Activated naive CD4-positive, alpha-beta T cell treated with anti-CD3 and anti-CD28 coated beads, Interleukin-2, amount 10 ng/mL, durations not matched to agents 7 days and 5 days (primary cell): ENCODE measurements around the gene GTF2A2.
"Not testable (repeated sequence)": the region's sequence is repeated elsewhere in the genome, so short reads cannot be mapped to it uniquely, and the experiment has no call there.

Experiments
- CTCF ChIA-PET: fragments of 350-600 bp; sonication (Branson Sonifier 250); formaldehyde crosslinking; loops from one replicate; lab custom pipeline; 2021; ENCODE audit warnings: antibody characterized with exemption; lab: Charles Lee
- DNase-seq: peaks from one replicate; pipeline ENCODE4 v3.0.0-alpha.2; 2020
- H3K27ac Mint-ChIP-seq: one replicate; pipeline ENCODE4 v1.8.0; 2021; ENCODE audit warnings: mild to moderate bottlenecking, moderate library complexity, mixed read lengths
- H3K27me3 Mint-ChIP-seq: one replicate; pipeline ENCODE4 v1.8.0; 2021; ENCODE audit warnings: mild to moderate bottlenecking, mixed read lengths
- H3K36me3 Mint-ChIP-seq: one replicate; pipeline ENCODE4 v1.8.0; 2021; ENCODE audit warnings: mixed read lengths
- H3K4me1 Mint-ChIP-seq: one replicate; pipeline ENCODE4 v1.8.0; 2021; ENCODE audit warnings: mixed read lengths
- H3K4me3 Mint-ChIP-seq: one replicate; pipeline ENCODE4 v1.8.0; 2021; ENCODE audit warnings: mild to moderate bottlenecking, moderate library complexity, mixed read lengths
- H3K9me3 Mint-ChIP-seq: one replicate; pipeline ENCODE4 v1.8.0; 2021; ENCODE audit warnings: mixed read lengths

The GTF2A2 gene

GRCh38 chr15:59647085-59647484 lies 10.2 kb downstream of the GTF2A2 start:
- Mint-ChIP-seq H3K27me3 (no peaks in the 10 kb centered on the region), H3K36me3 (peaks cover 35% of the 10 kb centered on the region), H3K27ac (no peak overlapping the region), H3K9me3 (no peaks in the 10 kb centered on the region), H3K4me1 (no peaks in the 10 kb centered on the region), H3K4me3 (no peak overlapping the region)
- CTCF ChIA-PET = interaction anchor here (1.0 kb wide), 1 partner anchor 114 kb away, joined by 3 read pairs; no protein-coding TSS in a partner anchor
- DNase-seq = no peak

GRCh38 chr15:59646277-59646676 lies 11.0 kb downstream of the GTF2A2 start:
- Mint-ChIP-seq H3K27me3 (no peaks in the 10 kb centered on the region), H3K4me3 (no peak overlapping the region), H3K4me1 (no peaks in the 10 kb centered on the region), H3K36me3 (peaks cover 35% of the 10 kb centered on the region), H3K9me3 (no peaks in the 10 kb centered on the region), H3K27ac (no peak overlapping the region)
- no peak for DNase-seq
- CTCF ChIA-PET = no interaction called here

- H3K9me3 Mint-ChIP-seq, DNase-seq, H3K4me3 Mint-ChIP-seq, H3K27ac Mint-ChIP-seq, CTCF ChIA-PET, H3K27me3 Mint-ChIP-seq, H3K4me1 Mint-ChIP-seq: not testable (repeated sequence)
- peaks cover 36% of the 10 kb centered on the region for H3K36me3 Mint-ChIP-seq
These were observed 11.5 kb downstream of the GTF2A2 start for GRCh38 chr15:59645812-59646211.

GRCh38 chr15:59644756-59645155 lies 12.6 kb downstream of the GTF2A2 start:
- peaks cover 34% of the 10 kb centered on the region for H3K36me3 Mint-ChIP-seq
- peak overlapping the region; percentile 34 for H3K27ac Mint-ChIP-seq

GRCh38 chr15:59642351-59642750 lies 15.0 kb downstream of the GTF2A2 start:
- CTCF ChIA-PET = interaction anchor here (0.6 to 1.9 kb wide), 2 partner anchors 110 to 1378 kb away, joined by 3 to 4 read pairs; no protein-coding TSS in a partner anchor

More at GRCh38 chr15:59644756-59645155, 12.6 kb downstream of the GTF2A2 start:
- Mint-ChIP-seq H3K4me1 (no peaks in the 10 kb centered on the region), H3K27me3 (no peaks in the 10 kb centered on the region), H3K9me3 (no peaks in the 10 kb centered on the region), H3K4me3 (no peak overlapping the region)
- CTCF ChIA-PET = interaction anchor here (0.9 to 1.2 kb wide), 3 partner anchors 8 to 112 kb away, joined by 3 to 4 read pairs (median 3); no protein-coding TSS in a partner anchor
- DNase-seq = no peak

GRCh38 chr15:59637507-59637906 lies 19.8 kb downstream of the GTF2A2 start:
- H3K27me3 Mint-ChIP-seq, H3K4me1 Mint-ChIP-seq, H3K9me3 Mint-ChIP-seq, DNase-seq, H3K4me3 Mint-ChIP-seq, H3K27ac Mint-ChIP-seq: not testable (repeated sequence)
- CTCF ChIA-PET = interaction anchor here (3.1 kb wide), 1 partner anchor 105 kb away, joined by 17 read pairs; no protein-coding TSS in a partner anchor
- H3K36me3 Mint-ChIP-seq = peaks cover 28% of the 10 kb centered on the region

More at GRCh38 chr15:59642351-59642750, 15.0 kb downstream of the GTF2A2 start:
- Mint-ChIP-seq H3K27me3 (no peaks in the 10 kb centered on the region), H3K36me3 (peaks cover 40% of the 10 kb centered on the region), H3K4me1 (no peaks in the 10 kb centered on the region), H3K27ac (no peak overlapping the region), H3K4me3 (no peak overlapping the region), H3K9me3 (no peaks in the 10 kb centered on the region)
- DNase-seq = no peak

- H3K27ac Mint-ChIP-seq = no peak overlapping the region
- H3K36me3 Mint-ChIP-seq = peaks cover 20% of the 10 kb centered on the region
- H3K9me3 Mint-ChIP-seq = no peaks in the 10 kb centered on the region
- CTCF ChIA-PET = interaction anchor here (1.0 to 3.1 kb wide), 2 partner anchors 23 to 103 kb away, joined by 3 to 17 read pairs; no protein-coding TSS in a partner anchor
- H3K4me1 Mint-ChIP-seq = no peaks in the 10 kb centered on the region
- H3K4me3 Mint-ChIP-seq = no peak overlapping the region
- H3K27me3 Mint-ChIP-seq = peaks cover under 1% of the 10 kb centered on the region
- DNase-seq = no peak
These were observed 21.1 kb downstream of the GTF2A2 start for GRCh38 chr15:59636184-59636583.

GRCh38 chr15:59632714-59633113 lies 24.6 kb downstream of the GTF2A2 start:
- Mint-ChIP-seq H3K27me3 (peaks cover 15% of the 10 kb centered on the region), H3K36me3 (peaks cover 5% of the 10 kb centered on the region), H3K4me3 (no peak overlapping the region), H3K4me1 (no peaks in the 10 kb centered on the region), H3K9me3 (no peaks in the 10 kb centered on the region), H3K27ac (no peak overlapping the region)
- no peak for DNase-seq
- CTCF ChIA-PET = no interaction called here

GRCh38 chr15:59622289-59622688 lies 35.0 kb downstream of the GTF2A2 start:
- no peaks in the 10 kb centered on the region for H3K4me1 Mint-ChIP-seq
- H3K27ac Mint-ChIP-seq = no peak overlapping the region
- H3K36me3 Mint-ChIP-seq = no peaks in the 10 kb centered on the region
- CTCF ChIA-PET = interaction anchor here (3.7 kb wide), 1 partner anchor 89 kb away, joined by 17 read pairs; no protein-coding TSS in a partner anchor
- H3K9me3 Mint-ChIP-seq = no peaks in the 10 kb centered on the region
- H3K4me3 Mint-ChIP-seq = no peak overlapping the region
- peaks cover 34% of the 10 kb centered on the region for H3K27me3 Mint-ChIP-seq
- peak; percentile 68 for DNase-seq

GRCh38 chr15:59618406-59618805 lies 38.9 kb downstream of the GTF2A2 start:
- no peak for DNase-seq
- Mint-ChIP-seq H3K27me3 (peaks cover 36% of the 10 kb centered on the region), H3K27ac (no peak overlapping the region), H3K4me1 (peaks cover 8% of the 10 kb centered on the region), H3K4me3 (no peak overlapping the region), H3K9me3 (peaks cover 3% of the 10 kb centered on the region), H3K36me3 (peaks cover 3% of the 10 kb centered on the region)
- CTCF ChIA-PET = no interaction called here

GRCh38 chr15:59616379-59616778 lies 40.9 kb downstream of the GTF2A2 start:
- peaks cover 3% of the 10 kb centered on the region for H3K9me3 Mint-ChIP-seq
- CTCF ChIA-PET = interaction anchor here (1.5 to 2.0 kb wide), 2 partner anchors 83 to 87 kb away, joined by 4 to 9 read pairs; no protein-coding TSS in a partner anchor
- DNase-seq = no peak
- H3K27me3 Mint-ChIP-seq = peaks cover 42% of the 10 kb centered on the region
- H3K27ac Mint-ChIP-seq = no peak overlapping the region
- H3K4me1 Mint-ChIP-seq = peaks cover 8% of the 10 kb centered on the region
- no peak overlapping the region for H3K4me3 Mint-ChIP-seq
- peaks cover 3% of the 10 kb centered on the region for H3K36me3 Mint-ChIP-seq

GRCh38 chr15:59615661-59616060 lies 41.7 kb downstream of the GTF2A2 start:
- H3K9me3 Mint-ChIP-seq = peaks cover 3% of the 10 kb centered on the region
- peaks cover 8% of the 10 kb centered on the region for H3K4me1 Mint-ChIP-seq
- DNase-seq = no peak
- H3K27ac Mint-ChIP-seq = no peak overlapping the region
- H3K4me3 Mint-ChIP-seq = no peak overlapping the region
- CTCF ChIA-PET = interaction anchor here (1.0 to 2.0 kb wide), 2 partner anchors 83 to 86 kb away, joined by 4 to 9 read pairs; no protein-coding TSS in a partner anchor
- H3K36me3 Mint-ChIP-seq = peaks cover 3% of the 10 kb centered on the region
- H3K27me3 Mint-ChIP-seq = peaks cover 47% of the 10 kb centered on the region

- H3K4me1 Mint-ChIP-seq = peaks cover 8% of the 10 kb centered on the region
- no peak overlapping the region for H3K4me3 Mint-ChIP-seq
- peaks cover 46% of the 10 kb centered on the region for H3K27me3 Mint-ChIP-seq
- H3K36me3 Mint-ChIP-seq = peaks cover 3% of the 10 kb centered on the region
- no peak for DNase-seq
- CTCF ChIA-PET = interaction anchor here (1.2 to 1.4 kb wide), 2 partner anchors 21 kb away, joined by 3 read pairs; no protein-coding TSS in a partner anchor
- H3K27ac Mint-ChIP-seq = no peak overlapping the region
- peaks cover 3% of the 10 kb centered on the region for H3K9me3 Mint-ChIP-seq
These were observed 43.2 kb downstream of the GTF2A2 start for GRCh38 chr15:59614153-59614552.

GRCh38 chr15:59611276-59612260 lies 45.7 kb downstream of the GTF2A2 start, which contains the start of gene GCNT3:
Gene GCNT3, plus strand, starts transcription at chr15:59611783. Its CDS starts 6,456 bp downstream, at chr15:59618239.
- CTCF ChIA-PET = interaction anchor here (0.8 to 1.1 kb wide), 2 partner anchors 61 to 79 kb away, joined by 3 read pairs; no protein-coding TSS in a partner anchor
- Mint-ChIP-seq H3K27me3 (peaks cover 32% of the 10 kb centered on the region), H3K9me3 (peaks cover 3% of the 10 kb centered on the region), H3K36me3 (peaks cover 3% of the 10 kb centered on the region), H3K4me3 (no peak within 1 kb of the TSS), H3K27ac (no peak within 1 kb of the TSS), H3K4me1 (peaks cover 8% of the 10 kb centered on the region)
- no peak for DNase-seq
